Activated naive CD8-positive, alpha-beta T cell treated with anti-CD3 and anti-CD28 coated beads, Interleukin-2, amount 10 ng/mL, durations not matched to agents 7 days and 5 days (primary cell): ENCODE data around the gene CRADD. TPM values are rescaled to one million over a fixed set of nuclear protein-coding genes. Genes with fewer than 3 reads are reported as not detected.

Experiments
- ATAC-seq: fragments of 150-1000 bp; cut with Tn5 transposase; one replicate; pipeline ENCODE4 v1.10.0; 2021; ENCODE audit warnings: low read depth, moderate library complexity
- POLR2A ChIA-PET: fragments of 350-600 bp; sonication (Branson Sonifier 250); formaldehyde crosslinking; loops from one replicate; lab custom pipeline; 2021; ENCODE audit warnings: antibody characterized with exemption; lab: Charles Lee
- DNase-seq: peaks from one replicate; pipeline ENCODE4 v3.0.0; 2021
- H3K27ac Mint-ChIP-seq: one replicate; pipeline ENCODE4 v1.8.0; 2022; ENCODE audit warnings: mild to moderate bottlenecking, mixed read lengths
- H3K27me3 Mint-ChIP-seq: one replicate; pipeline ENCODE4 v1.8.0; 2022; ENCODE audit warnings: mild to moderate bottlenecking, moderate library complexity, mixed read lengths
- H3K36me3 Mint-ChIP-seq: one replicate; pipeline ENCODE4 v1.8.0; 2021; ENCODE audit warnings: mild to moderate bottlenecking, mixed read lengths
- H3K4me1 Mint-ChIP-seq: one replicate; pipeline ENCODE4 v1.8.0; 2021; ENCODE audit warnings: mixed read lengths
- H3K4me3 Mint-ChIP-seq: one replicate; pipeline ENCODE4 v1.8.0; 2022; ENCODE audit warnings: mild to moderate bottlenecking, moderate library complexity, mixed read lengths
- H3K9me3 Mint-ChIP-seq: one replicate; pipeline ENCODE4 v1.8.0; 2021; ENCODE audit warnings: mixed read lengths
- total RNA-seq, 2 experiments: library from RNA; stranded (reverse); gene quantifications; one replicate each; pipeline ENCODE4 v1.2.3, GENCODE V29; 2021

Gene CRADD
- total RNA-seq, 2 experiments from 2014 or later, result 11.3 to 11.5 TPM

GRCh38 chr12:93886533-93887511 is 209.6 kb downstream of the CRADD start:
- Mint-ChIP-seq H3K4me1 (no peaks in the 10 kb centered on the region), H3K4me3 (no peak overlapping the region), H3K27ac (no peak overlapping the region), H3K36me3 (no peaks in the 10 kb centered on the region), H3K9me3 (no peaks in the 10 kb centered on the region), H3K27me3 (no peaks in the 10 kb centered on the region)
- ATAC-seq (no peak), DNase-seq (no peak)
- POLR2A ChIA-PET, result no interaction called here

- ATAC-seq, result no peak
- POLR2A ChIA-PET, result no interaction called here
- H3K36me3 Mint-ChIP-seq, result peaks cover 2% of the 10 kb centered on the region
These were observed 211.8 kb downstream of the CRADD start for GRCh38 chr12:93888964-93889363.

GRCh38 chr12:93889516-93890212 is 212.5 kb downstream of the CRADD start:
- ATAC-seq (no peak), DNase-seq (no peak)
- no peak overlapping the region for H3K27ac Mint-ChIP-seq
- no peaks in the 10 kb centered on the region for H3K4me1 Mint-ChIP-seq
- H3K27me3 Mint-ChIP-seq, result peaks cover 10% of the 10 kb centered on the region
- H3K4me3 Mint-ChIP-seq, result no peak overlapping the region
- POLR2A ChIA-PET, result no interaction called here
- no peaks in the 10 kb centered on the region for H3K9me3 Mint-ChIP-seq
- peaks cover 2% of the 10 kb centered on the region for H3K36me3 Mint-ChIP-seq

More at GRCh38 chr12:93888964-93889363, 211.8 kb downstream of the CRADD start:
- H3K27ac Mint-ChIP-seq, result no peak overlapping the region
- no peaks in the 10 kb centered on the region for H3K9me3 Mint-ChIP-seq
- H3K4me1 Mint-ChIP-seq, result no peaks in the 10 kb centered on the region
- H3K4me3 Mint-ChIP-seq, result no peak overlapping the region
- DNase-seq, result no peak
- H3K27me3 Mint-ChIP-seq, result peaks cover 10% of the 10 kb centered on the region

- ATAC-seq, result no peak
- POLR2A ChIA-PET, result interaction anchor here (0.5 kb wide), 1 partner anchor 538 kb away, joined by 3 read pairs; no protein-coding TSS in a partner anchor
- Mint-ChIP-seq H3K27ac (no peak overlapping the region), H3K9me3 (no peaks in the 10 kb centered on the region), H3K27me3 (peaks cover 10% of the 10 kb centered on the region), H3K36me3 (peaks cover 2% of the 10 kb centered on the region), H3K4me1 (peaks cover 3% of the 10 kb centered on the region), H3K4me3 (no peak overlapping the region)
- no peak for DNase-seq
These were observed 215.5 kb downstream of the CRADD start for GRCh38 chr12:93892423-93893268.

- POLR2A ChIA-PET, result no interaction called here
- peaks cover 2% of the 10 kb centered on the region for H3K36me3 Mint-ChIP-seq
- ATAC-seq (no peak), DNase-seq (no peak)
- H3K4me3 Mint-ChIP-seq, result no peak overlapping the region
- H3K27ac Mint-ChIP-seq, result no peak overlapping the region
- no peaks in the 10 kb centered on the region for H3K9me3 Mint-ChIP-seq
- peaks cover 10% of the 10 kb centered on the region for H3K27me3 Mint-ChIP-seq
- peaks cover 13% of the 10 kb centered on the region for H3K4me1 Mint-ChIP-seq
These were observed 217.4 kb downstream of the CRADD start for GRCh38 chr12:93894391-93895088.

GRCh38 chr12:93895089-93895445 is 217.9 kb downstream of the CRADD start:
- no peaks in the 10 kb centered on the region for H3K9me3 Mint-ChIP-seq
- H3K27me3 Mint-ChIP-seq, result peaks cover 10% of the 10 kb centered on the region
- POLR2A ChIA-PET, result no interaction called here
- H3K36me3 Mint-ChIP-seq, result peaks cover 2% of the 10 kb centered on the region
- H3K4me3 Mint-ChIP-seq, result no peak overlapping the region
- DNase-seq (no peak), ATAC-seq (no peak)
- peaks cover 13% of the 10 kb centered on the region for H3K4me1 Mint-ChIP-seq
- H3K27ac Mint-ChIP-seq, result no peak overlapping the region

- no peak for ATAC-seq
- Mint-ChIP-seq H3K27ac (no peak overlapping the region), H3K27me3 (peaks cover 10% of the 10 kb centered on the region), H3K36me3 (peaks cover 2% of the 10 kb centered on the region), H3K4me1 (peaks cover 13% of the 10 kb centered on the region), H3K4me3 (no peak overlapping the region), H3K9me3 (no peaks in the 10 kb centered on the region)
- no peak for DNase-seq
- POLR2A ChIA-PET, result no interaction called here
These were observed 219.3 kb downstream of the CRADD start for GRCh38 chr12:93896427-93896826.

- POLR2A ChIA-PET, result no interaction called here
- Mint-ChIP-seq H3K9me3 (peaks cover under 1% of the 10 kb centered on the region), H3K27ac (no peak overlapping the region), H3K36me3 (peaks cover 2% of the 10 kb centered on the region), H3K4me1 (peaks cover 13% of the 10 kb centered on the region), H3K27me3 (peaks cover 10% of the 10 kb centered on the region), H3K4me3 (no peak overlapping the region)
- DNase-seq (no peak), ATAC-seq (no peak)
These were observed 219.8 kb downstream of the CRADD start for GRCh38 chr12:93896952-93897351.

GRCh38 chr12:93901739-93902138 is 224.6 kb downstream of the CRADD start:
- no peak for DNase-seq
- H3K4me1 Mint-ChIP-seq, result peaks cover 26% of the 10 kb centered on the region
- H3K27ac Mint-ChIP-seq, result no peak overlapping the region
- no peak overlapping the region for H3K4me3 Mint-ChIP-seq
- peaks cover 3% of the 10 kb centered on the region for H3K36me3 Mint-ChIP-seq
- no peak for ATAC-seq
- H3K27me3 Mint-ChIP-seq, result no peaks in the 10 kb centered on the region
- peaks cover 9% of the 10 kb centered on the region for H3K9me3 Mint-ChIP-seq
- POLR2A ChIA-PET, result no interaction called here

- ATAC-seq (no peak), DNase-seq (no peak)
- POLR2A ChIA-PET, result no interaction called here
- Mint-ChIP-seq H3K36me3 (peaks cover 3% of the 10 kb centered on the region), H3K27ac (no peak overlapping the region), H3K27me3 (no peaks in the 10 kb centered on the region), H3K4me1 (peaks cover 26% of the 10 kb centered on the region), H3K4me3 (no peak overlapping the region), H3K9me3 (peaks cover 9% of the 10 kb centered on the region)
These were observed 225.0 kb downstream of the CRADD start for GRCh38 chr12:93902192-93902591.

GRCh38 chr12:93902736-93903562 is 225.8 kb downstream of the CRADD start:
- DNase-seq (no peak), ATAC-seq (no peak)
- Mint-ChIP-seq H3K27ac (no peak overlapping the region), H3K4me3 (no peak overlapping the region), H3K9me3 (peaks cover 9% of the 10 kb centered on the region), H3K36me3 (peaks cover 3% of the 10 kb centered on the region), H3K4me1 (peaks cover 26% of the 10 kb centered on the region), H3K27me3 (no peaks in the 10 kb centered on the region)
- POLR2A ChIA-PET, result no interaction called here

- Mint-ChIP-seq H3K27me3 (no peaks in the 10 kb centered on the region), H3K4me1 (peaks cover 20% of the 10 kb centered on the region), H3K4me3 (no peak overlapping the region), H3K9me3 (peaks cover 9% of the 10 kb centered on the region), H3K36me3 (peaks cover 3% of the 10 kb centered on the region), H3K27ac (no peak overlapping the region)
- POLR2A ChIA-PET, result no interaction called here
- no peak for DNase-seq
- ATAC-seq, result no peak
These were observed 226.9 kb downstream of the CRADD start for GRCh38 chr12:93904124-93904523.
